ENCODE results near the gene IL1RAPL1. TPM values are rescaled to one million over a fixed set of nuclear protein-coding genes. Genes with fewer than 3 reads are reported as not detected.

IL1RAPL1 gene
- total RNA-seq, 4 donors from 2014 or later: 0.42 to 0.99 (median 0.46) TPM

- intact Hi-C loops (cut with DNase I): no loop called here
- WGBS: 71% methylated on average over 3 of the region's 3 CpGs
- no peaks in the 10 kb centered on the region for H3K27me3 ChIP-seq
- DNase-seq (ENCODE audit: extremely low spot score): no peak
- H3K36me3 ChIP-seq: no peaks in the 10 kb centered on the region
- H3K4me1 ChIP-seq: no peaks in the 10 kb centered on the region
- TF ChIP-seq POLR2A (IDR thresholded peaks at IDR 0.05; ENCODE audit: low read depth) (no peak), POLR2AphosphoS5 (IDR thresholded peaks at IDR 0.05) (no peak), CTCF (IDR thresholded peaks at IDR 0.05) (no peak), EP300 (IDR thresholded peaks at IDR 0.05) (no peak)
- no peak overlapping the region for H3K27ac ChIP-seq (replicated peaks in 1 of 4)
- H3K9me3 ChIP-seq: no peaks in the 10 kb centered on the region
- no peak overlapping the region for H3K4me3 ChIP-seq
These were observed 8.1 kb downstream of the IL1RAPL1 start for GRCh38 chrX:28595346-28595745.

GRCh38 chrX:28599957-28600356 is 12.7 kb downstream of the IL1RAPL1 start:
- Histone ChIP-seq H3K27ac (replicated peaks in 1 of 4) (no peak overlapping the region), H3K9me3 (no peaks in the 10 kb centered on the region), H3K4me1 (no peaks in the 10 kb centered on the region), H3K27me3 (no peaks in the 10 kb centered on the region), H3K4me3 (no peak overlapping the region), H3K36me3 (no peaks in the 10 kb centered on the region)
- 72% methylated on average over 6 of the region's 6 CpGs for WGBS
- TF ChIP-seq CTCF (IDR thresholded peaks at IDR 0.05) (no peak), POLR2A (IDR thresholded peaks at IDR 0.05; ENCODE audit: low read depth) (no peak), POLR2AphosphoS5 (IDR thresholded peaks at IDR 0.05) (no peak), EP300 (IDR thresholded peaks at IDR 0.05) (no peak)
- intact Hi-C loops (cut with DNase I): no loop called here
- no peak for DNase-seq (ENCODE audit: extremely low spot score)

GRCh38 chrX:28609003-28609402 is 21.8 kb downstream of the IL1RAPL1 start:
- Histone ChIP-seq H3K4me3 (no peak overlapping the region), H3K36me3 (no peaks in the 10 kb centered on the region), H3K27me3 (no peaks in the 10 kb centered on the region), H3K9me3 (no peaks in the 10 kb centered on the region), H3K4me1 (peaks cover 0 to 6% (median 2%) of the 10 kb centered on the region in 4 donors), H3K27ac (replicated peaks in 1 of 4) (no peak overlapping the region)
- 84% methylated on average over 2 of the region's 2 CpGs for WGBS
- no peak for DNase-seq (ENCODE audit: extremely low spot score)
- TF ChIP-seq EP300 (IDR thresholded peaks at IDR 0.05) (no peak), POLR2AphosphoS5 (IDR thresholded peaks at IDR 0.05) (no peak), CTCF (IDR thresholded peaks at IDR 0.05) (no peak), POLR2A (IDR thresholded peaks at IDR 0.05; ENCODE audit: low read depth) (no peak)
- intact Hi-C loops (cut with DNase I): no loop called here

- Histone ChIP-seq H3K27me3 (no peaks in the 10 kb centered on the region), H3K4me1 (peaks cover 0 to 6% (median 2%) of the 10 kb centered on the region in 4 donors), H3K9me3 (no peaks in the 10 kb centered on the region), H3K4me3 (no peak overlapping the region), H3K27ac (replicated peaks in 1 of 4) (no peak overlapping the region), H3K36me3 (no peaks in the 10 kb centered on the region)
- 64% methylated on average over 5 of the region's 5 CpGs for WGBS
- TF ChIP-seq POLR2AphosphoS5 (IDR thresholded peaks at IDR 0.05) (no peak), POLR2A (IDR thresholded peaks at IDR 0.05; ENCODE audit: low read depth) (no peak), EP300 (IDR thresholded peaks at IDR 0.05) (no peak), CTCF (IDR thresholded peaks at IDR 0.05) (no peak)
- DNase-seq (ENCODE audit: extremely low spot score): no peak
- intact Hi-C loops (cut with DNase I): no loop called here
These were observed 22.8 kb downstream of the IL1RAPL1 start for GRCh38 chrX:28609917-28610613.

- TF ChIP-seq EP300 (IDR thresholded peaks at IDR 0.05) (no peak), POLR2AphosphoS5 (IDR thresholded peaks at IDR 0.05) (no peak), CTCF (IDR thresholded peaks at IDR 0.05) (no peak), POLR2A (IDR thresholded peaks at IDR 0.05; ENCODE audit: low read depth) (no peak)
- no peak for DNase-seq (ENCODE audit: extremely low spot score)
- intact Hi-C loops (cut with DNase I): no loop called here
- H3K27ac ChIP-seq (replicated peaks in 1 of 4): no peak overlapping the region
- H3K4me1 ChIP-seq: peaks cover 0 to 6% (median 2%) of the 10 kb centered on the region in 4 donors
- 70% methylated on average over 4 of the region's 4 CpGs for WGBS
- H3K27me3 ChIP-seq: no peaks in the 10 kb centered on the region
- no peaks in the 10 kb centered on the region for H3K9me3 ChIP-seq
- H3K4me3 ChIP-seq: no peak overlapping the region
- no peaks in the 10 kb centered on the region for H3K36me3 ChIP-seq
These were observed 23.5 kb downstream of the IL1RAPL1 start for GRCh38 chrX:28610746-28611145.

Data from esophagus muscularis mucosa (tissue), 4 donors.